Parathyroid adenoma (tissue), 2 donors: ENCODE measurements around the gene AGBL5.

Experiments used
- H2AFZ ChIP-seq: fragments of 300-600 bp; sonication (generic); one replicate; pipeline ENCODE4 v1.7.0; 2017; ENCODE audit warnings: antibody characterized with exemption, mild to moderate bottlenecking
- H3K27ac ChIP-seq: fragments of 300-600 bp; sonication (generic); one replicate; pipeline ENCODE4 v1.7.0; 2017
- H3K27me3 ChIP-seq: fragments of 300-600 bp; sonication (generic); one replicate; pipeline ENCODE4 v1.7.0; 2017; ENCODE audit warnings: low read length; ENCODE audit not compliant: control insufficient read depth, insufficient read depth
- H3K36me3 ChIP-seq: fragments of 300-600 bp; sonication (generic); one replicate; pipeline ENCODE4 v1.7.0; 2017; ENCODE audit warnings: low read length; ENCODE audit not compliant: control insufficient read depth, insufficient read depth
- H3K4me1 ChIP-seq: fragments of 300-600 bp; sonication (generic); one replicate; pipeline ENCODE4 v1.7.0; 2017; ENCODE audit warnings: control low read depth
- H3K4me2 ChIP-seq: fragments of 300-600 bp; sonication (generic); one replicate; pipeline ENCODE4 v1.7.0; 2017; ENCODE audit warnings: low read length
- H3K4me3 ChIP-seq: fragments of 300-600 bp; sonication (generic); one replicate; pipeline ENCODE4 v1.7.0; 2017; ENCODE audit warnings: low read depth, low read length
- H3K79me2 ChIP-seq: fragments of 300-600 bp; sonication (generic); one replicate; pipeline ENCODE4 v1.7.0; 2017; ENCODE audit warnings: control low read depth
- H3K9ac ChIP-seq: fragments of 300-600 bp; sonication (generic); one replicate; pipeline ENCODE4 v1.7.0; 2017; ENCODE audit warnings: mild to moderate bottlenecking
- H3K9me3 ChIP-seq: fragments of 300-600 bp; sonication (generic); one replicate; pipeline ENCODE4 v1.7.0; 2017; ENCODE audit warnings: low read length; ENCODE audit not compliant: control insufficient read depth
- CTCF ChIP-seq: fragments of 300-600 bp; sonication (generic); IDR thresholded peaks from one replicate; pipeline ENCODE4 v1.7.0; 2017; ENCODE audit warnings: antibody characterized with exemption, mild to moderate bottlenecking
- donor health status: primary hyperparathyroidism.

Gene AGBL5

GRCh38 chr2:27006602-27007415, 44.7 kb upstream of the AGBL5 start:
- H3K36me3 ChIP-seq = no peaks in the 10 kb centered on the region
- H3K4me1 ChIP-seq = peaks cover 28% of the 10 kb centered on the region
- peak overlapping the region; percentile 11 for H3K27ac ChIP-seq

GRCh38 chr2:27007416-27008374, 43.8 kb upstream of the AGBL5 start:
- no peak overlapping the region for H3K9ac ChIP-seq
- no peak overlapping the region for H2AFZ ChIP-seq
- H3K4me2 ChIP-seq = peak overlapping the region; percentile 2
- H3K4me3 ChIP-seq = no peak overlapping the region
- no peaks in the 10 kb centered on the region for H3K36me3 ChIP-seq
- TF ChIP-seq CTCF = no peak
- peaks cover 28% of the 10 kb centered on the region for H3K4me1 ChIP-seq
- H3K79me2 ChIP-seq = peaks cover 32% of the 10 kb centered on the region
- no peaks in the 10 kb centered on the region for H3K27me3 ChIP-seq
- no peaks in the 10 kb centered on the region for H3K9me3 ChIP-seq
- no peak overlapping the region for H3K27ac ChIP-seq

More at GRCh38 chr2:27006602-27007415, 44.7 kb upstream of the AGBL5 start:
- H3K27me3 ChIP-seq = no peaks in the 10 kb centered on the region
- H3K9me3 ChIP-seq = no peaks in the 10 kb centered on the region
- H3K9ac ChIP-seq = no peak overlapping the region
- no peak overlapping the region for H3K4me3 ChIP-seq
- H3K4me2 ChIP-seq = peak overlapping the region; percentile 2
- peaks cover 38% of the 10 kb centered on the region for H3K79me2 ChIP-seq
- H2AFZ ChIP-seq = no peak overlapping the region
- TF ChIP-seq CTCF = no peak

GRCh38 chr2:27008678-27009077, 42.8 kb upstream of the AGBL5 start:
- H3K36me3 ChIP-seq = no peaks in the 10 kb centered on the region
- peaks cover 28% of the 10 kb centered on the region for H3K4me1 ChIP-seq
- no peak overlapping the region for H3K4me3 ChIP-seq
- H2AFZ ChIP-seq = no peak overlapping the region
- no peaks in the 10 kb centered on the region for H3K27me3 ChIP-seq
- H3K9ac ChIP-seq = no peak overlapping the region
- H3K79me2 ChIP-seq = peaks cover 28% of the 10 kb centered on the region
- no peaks in the 10 kb centered on the region for H3K9me3 ChIP-seq
- TF ChIP-seq CTCF = no peak
- no peak overlapping the region for H3K27ac ChIP-seq
- no peak overlapping the region for H3K4me2 ChIP-seq

GRCh38 chr2:27009083-27009482, 42.4 kb upstream of the AGBL5 start:
- Histone ChIP-seq H3K79me2 (peaks cover 25% of the 10 kb centered on the region), H3K27me3 (no peaks in the 10 kb centered on the region)

More at GRCh38 chr2:27009083-27009482, 42.4 kb upstream of the AGBL5 start:
- TF ChIP-seq CTCF = no peak
- Histone ChIP-seq H3K4me1 (peaks cover 28% of the 10 kb centered on the region), H3K9me3 (no peaks in the 10 kb centered on the region), H2AFZ (no peak overlapping the region), H3K4me3 (no peak overlapping the region), H3K36me3 (no peaks in the 10 kb centered on the region), H3K4me2 (no peak overlapping the region), H3K9ac (no peak overlapping the region), H3K27ac (no peak overlapping the region)
